Left renal pelvis (tissue), 4 donors: Measurements from ENCODE around the gene DNAAF3. TPM values are rescaled to one million over a fixed set of nuclear protein-coding genes. Genes with fewer than 3 reads are reported as not detected.
A peak's percentile ranks its signal among the peaks of the same experiment; 100 is the strongest.
"Not testable (repeated sequence)": the region's sequence is repeated elsewhere in the genome, so short reads cannot be mapped to it uniquely, and the experiment has no call there.

ENCODE experiments used
- DNase-seq, 4 donors: peaks; one replicate each; pipeline ENCODE4 v3.0.0-alpha.2; 2013; ENCODE audit warnings: low read depth in 4 of 4, low spot score in 3 of 4
- polyA plus RNA-seq, 4 donors: library from polyadenylated mRNA; unstranded; fragments of 120-200 nt; gene quantifications; one replicate each; pipeline ENCODE4 v1.2.1, GENCODE V29; 2013; ENCODE audit not compliant: insufficient read length in 4 of 4

Gene DNAAF3
- polyA plus RNA-seq = 10 to 100 TPM in 1 of 4 donors, 1 to 10 TPM in 3; 2.0 to 10.4 (median 7.7) TPM

DNA sequence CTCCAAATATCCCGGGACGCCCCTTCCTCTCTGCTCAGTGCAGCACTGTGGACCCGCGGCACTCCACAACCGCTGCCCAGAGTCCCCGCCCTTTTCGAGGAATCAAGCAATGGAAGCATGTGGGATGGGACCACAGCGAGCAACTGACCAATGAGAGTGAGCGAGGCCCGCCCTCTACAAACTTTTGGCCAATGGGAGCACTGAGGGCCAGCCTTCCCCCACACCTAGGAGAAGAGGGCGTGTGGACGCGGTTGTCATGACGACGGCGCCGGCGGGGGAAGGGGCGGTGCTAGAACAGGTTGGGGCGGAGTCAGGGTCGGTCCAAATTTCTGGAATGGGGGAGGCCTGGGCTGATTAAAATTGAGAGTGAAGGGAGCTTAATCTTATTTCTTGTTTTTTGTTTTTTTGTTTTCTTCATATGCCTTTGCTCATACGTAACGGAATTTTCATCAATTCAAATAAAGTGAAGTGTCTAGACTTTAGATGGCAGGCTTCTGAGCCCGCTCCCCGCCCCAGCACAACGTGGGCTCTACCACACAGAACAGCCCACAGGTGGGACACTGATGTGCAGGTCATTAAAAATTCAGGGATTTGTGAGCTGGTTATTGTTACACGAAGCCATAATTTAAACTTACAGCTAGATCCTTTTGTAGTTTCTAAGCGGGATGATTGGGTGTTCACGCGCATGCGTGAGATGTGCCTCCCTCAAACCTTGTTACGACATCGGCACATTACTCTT, at the start of gene DNAAF3:
TSS of gene DNAAF3 (minus strand) at position 84 of the 739 bp plus-strand sequence. CDS start 200 bp downstream, outside the sequence.
- DNase-seq = peak; percentile 81 to 95 (median 88)

DNA sequence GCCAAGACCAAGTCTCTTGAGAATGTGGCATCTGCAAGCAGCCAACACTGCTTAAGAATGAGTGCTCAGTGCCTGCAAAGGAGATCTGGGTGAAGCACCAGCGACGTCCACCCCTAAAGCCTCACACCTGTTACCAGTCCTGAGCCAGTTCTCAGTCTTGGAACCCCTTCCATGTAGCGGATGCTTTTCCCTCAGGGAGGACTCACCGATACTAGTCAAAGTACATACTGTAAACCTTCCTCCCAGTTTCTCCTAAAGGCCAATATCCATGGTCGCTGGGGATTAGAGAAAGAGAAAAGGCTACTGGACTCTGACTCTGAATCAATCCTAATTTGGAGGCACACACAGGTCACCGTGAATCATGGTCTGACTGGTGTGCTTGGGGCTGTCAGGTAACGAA, 47.1 kb upstream of the DNAAF3 start:
- no peak for DNase-seq

DNA sequence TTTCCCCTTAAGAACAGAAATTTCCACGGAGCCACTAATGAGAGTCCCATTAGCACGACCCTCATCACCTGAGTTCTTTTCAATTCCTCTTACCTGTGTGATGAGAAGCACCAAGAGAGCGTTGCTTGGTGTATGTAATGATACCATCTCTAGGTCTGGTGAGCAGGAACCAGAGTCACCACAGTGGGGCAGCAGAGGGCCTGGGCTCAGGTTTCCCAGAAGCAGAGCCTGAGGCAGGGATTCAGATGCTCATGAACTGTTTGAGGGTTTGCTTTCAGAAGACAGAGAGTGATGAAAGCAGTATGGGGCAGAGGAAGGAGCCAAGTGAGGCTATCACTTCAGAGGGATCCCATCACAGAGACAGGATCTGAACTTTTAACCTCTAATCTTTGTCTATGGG, 46.0 kb upstream of the DNAAF3 start:
- DNase-seq = no peak

DNA sequence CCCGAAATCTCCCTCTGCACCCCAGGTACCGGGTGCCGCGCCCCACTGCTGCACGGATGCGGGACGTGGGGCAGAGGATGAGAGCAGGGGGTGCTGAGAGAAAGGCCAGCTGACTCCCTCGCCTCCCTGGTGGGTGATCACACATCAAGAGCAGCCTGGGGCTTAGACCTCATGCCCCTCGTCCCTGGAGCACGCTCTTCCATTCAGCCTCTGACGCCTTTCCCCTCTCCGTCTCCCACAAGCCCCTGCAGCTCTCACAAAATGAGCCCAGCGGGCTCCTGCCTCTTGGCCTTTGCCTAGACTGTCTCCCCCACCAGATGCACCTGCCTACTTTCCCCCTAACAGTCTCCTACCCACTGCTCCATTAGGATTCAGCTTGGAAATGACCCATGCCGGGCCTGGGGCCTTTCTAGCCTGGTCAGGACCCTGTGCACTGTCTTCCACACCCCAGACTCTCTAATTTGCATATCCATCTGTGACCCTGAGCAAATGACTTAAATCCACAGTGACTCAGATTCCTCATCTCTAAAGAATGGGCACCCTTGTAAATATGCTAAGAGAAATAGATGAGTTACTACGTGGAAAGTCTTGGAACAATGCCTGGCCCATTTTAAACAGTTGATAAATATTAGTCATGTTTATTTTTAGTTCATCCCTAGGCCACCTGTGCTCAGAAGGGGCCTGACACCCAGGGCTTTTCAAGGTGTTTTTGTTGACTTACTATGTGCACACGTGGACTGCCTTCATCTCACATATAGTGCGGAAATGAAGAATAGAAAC, 43.5 kb upstream of the DNAAF3 start:
- no peak for DNase-seq

DNA sequence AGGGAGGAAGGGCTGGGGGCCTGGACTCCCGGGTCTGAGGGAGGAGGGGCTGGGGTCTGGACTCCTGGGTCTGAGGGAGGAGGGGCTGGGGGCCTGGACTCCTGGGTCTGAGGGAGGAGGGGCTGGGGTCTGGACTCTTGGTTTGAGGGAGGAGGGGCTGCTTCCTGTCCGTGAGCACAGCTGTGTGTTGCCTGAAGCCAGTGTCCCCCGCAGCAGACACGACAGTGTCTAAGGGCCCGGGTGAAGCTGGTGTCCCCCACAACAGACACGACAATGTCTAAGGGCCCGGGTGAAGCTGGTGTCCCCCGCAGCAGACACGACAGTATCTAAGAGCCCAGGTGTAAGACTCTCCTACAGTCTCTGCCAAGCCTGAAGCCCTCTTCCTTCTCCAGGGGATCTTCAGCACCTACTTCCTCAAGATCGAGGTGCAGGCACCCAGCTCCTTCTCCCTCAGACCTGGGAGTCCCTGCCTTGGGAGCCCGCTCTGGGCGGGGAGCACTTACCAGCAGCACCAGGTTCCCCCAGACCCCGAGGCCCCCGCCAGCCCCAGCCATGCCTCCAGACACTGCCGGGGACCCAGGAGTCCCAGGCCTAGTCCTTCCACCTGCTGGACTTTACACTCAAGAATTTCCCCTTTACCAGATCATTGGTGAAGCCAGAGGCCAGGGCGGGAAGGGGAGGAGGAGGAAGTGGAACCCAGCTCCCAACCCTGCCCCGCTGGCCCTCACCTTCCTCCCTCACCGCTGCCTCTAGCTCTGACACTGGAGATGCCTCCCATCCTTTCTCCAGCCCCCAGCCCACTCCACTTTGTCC, 42.7 kb upstream of the DNAAF3 start, which contains the start of gene PTPRH:
TSS of gene PTPRH (minus strand) at position 622 of the 813 bp plus-strand sequence. CDS start at position 554, 68 bp downstream.
- DNase-seq = no peak

DNA sequence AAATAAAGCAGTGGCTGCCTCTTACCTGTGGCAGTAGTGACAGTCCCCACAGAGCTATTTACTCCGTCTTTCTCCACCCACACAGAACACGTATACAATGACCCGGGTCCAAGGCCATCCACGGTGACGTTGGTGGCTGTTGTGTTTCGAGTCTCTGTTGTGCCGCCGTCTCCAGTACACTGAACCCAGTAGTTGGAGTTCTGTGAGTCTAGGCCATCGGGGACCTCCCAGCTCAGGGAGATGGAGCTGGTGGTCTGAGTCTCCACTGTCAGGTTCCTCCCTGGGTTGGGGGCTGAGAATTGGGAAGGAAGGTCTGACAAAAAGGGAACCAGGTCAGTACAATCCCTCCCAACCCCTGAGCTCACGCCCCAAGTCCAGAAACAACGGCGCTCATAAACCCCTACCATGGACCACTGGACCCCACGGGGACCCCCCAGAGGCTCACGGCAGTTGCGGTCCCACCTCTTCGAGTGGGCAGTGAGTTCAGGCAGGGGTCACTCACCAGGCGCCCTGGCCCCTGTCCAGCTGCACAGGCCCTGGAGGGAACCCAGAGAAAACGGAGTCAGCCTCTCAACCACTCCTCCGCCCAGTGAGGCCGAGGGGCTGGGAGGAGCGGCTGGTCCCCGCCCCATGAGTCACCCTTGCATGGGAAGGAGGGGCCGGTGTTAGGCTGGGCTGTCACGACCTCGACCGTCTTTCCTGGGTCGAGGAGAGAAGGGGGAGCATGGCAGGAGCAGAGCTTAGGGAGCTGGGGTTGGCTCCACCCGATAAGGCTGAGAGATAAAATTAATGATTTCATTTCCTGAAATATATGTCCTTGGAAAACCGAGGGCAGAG, 40.5 kb upstream of the DNAAF3 start:
- DNase-seq = peak in 2 of 4 donors; percentile 8 to 29

DNA sequence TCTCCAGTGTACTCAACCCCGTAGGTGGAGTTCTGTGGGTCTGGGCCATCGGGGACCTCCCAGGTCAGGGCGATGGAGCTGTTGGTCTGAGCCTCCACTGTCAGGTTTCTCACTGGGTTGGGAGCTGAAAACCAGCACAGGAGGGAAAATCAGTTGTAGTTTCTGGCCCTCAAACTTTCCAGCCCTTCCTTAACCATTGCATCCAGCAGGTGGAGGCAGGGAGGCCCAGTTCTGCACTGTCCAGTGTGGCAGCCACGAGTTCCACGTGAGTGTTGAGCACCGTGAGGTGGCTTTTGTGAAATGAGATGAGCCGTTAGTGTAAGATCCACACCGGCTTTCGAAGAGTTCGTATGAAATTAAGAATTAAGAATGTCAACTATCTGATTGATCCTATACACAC, 35.8 kb upstream of the DNAAF3 start:
- DNase-seq = not testable (repeated sequence)

DNA sequence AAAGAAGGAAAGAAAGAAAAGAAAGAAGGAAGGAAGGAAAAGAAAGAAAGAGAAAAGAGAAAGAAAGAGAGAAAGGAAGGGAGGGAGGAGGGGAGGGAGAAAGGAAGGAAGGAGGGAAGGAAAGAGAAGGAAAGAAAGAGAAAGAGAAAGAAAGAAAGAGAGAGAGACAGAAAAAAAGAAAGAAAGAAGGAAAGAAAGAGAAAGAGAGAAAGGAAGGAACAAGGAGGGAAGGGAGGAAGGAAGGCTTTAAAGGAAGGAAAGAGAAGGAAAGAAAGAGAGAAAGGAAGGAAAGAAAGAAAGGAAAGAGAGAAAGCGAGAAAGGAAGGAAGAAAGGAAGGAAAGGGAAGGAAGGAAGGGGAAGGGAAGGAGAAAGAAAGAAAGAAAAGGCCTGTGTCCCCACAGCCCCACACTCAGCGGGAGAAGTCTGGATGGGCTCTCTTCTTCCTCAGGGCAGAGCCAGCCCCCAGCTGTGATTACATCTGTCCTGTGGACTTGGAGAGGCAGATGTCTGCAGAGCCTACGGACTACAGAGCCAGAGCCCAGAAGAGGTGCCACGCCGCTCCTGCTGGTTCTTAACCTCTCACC, 33.3 kb upstream of the DNAAF3 start:
- no peak for DNase-seq

DNA sequence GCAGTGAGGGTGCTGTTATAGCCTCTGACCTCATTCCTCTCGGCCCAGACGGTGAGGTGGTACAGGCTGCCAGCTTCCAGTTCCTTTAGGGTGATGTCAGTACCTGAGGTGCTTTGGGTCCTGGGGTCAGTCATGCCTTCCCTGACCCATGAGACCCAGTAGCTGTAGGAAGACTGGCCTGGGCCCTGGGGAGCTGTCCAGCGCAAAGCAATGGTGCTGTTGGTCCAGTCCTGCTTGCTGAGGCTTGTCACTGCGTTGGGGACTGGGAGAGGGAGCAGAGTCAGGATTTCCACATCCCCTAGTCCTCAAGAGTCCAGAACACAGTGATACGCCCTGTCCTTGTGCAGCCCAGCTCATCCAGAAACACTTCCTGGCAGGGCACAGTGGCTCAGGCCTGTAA, 32.2 kb upstream of the DNAAF3 start:
- DNase-seq = no peak

DNA sequence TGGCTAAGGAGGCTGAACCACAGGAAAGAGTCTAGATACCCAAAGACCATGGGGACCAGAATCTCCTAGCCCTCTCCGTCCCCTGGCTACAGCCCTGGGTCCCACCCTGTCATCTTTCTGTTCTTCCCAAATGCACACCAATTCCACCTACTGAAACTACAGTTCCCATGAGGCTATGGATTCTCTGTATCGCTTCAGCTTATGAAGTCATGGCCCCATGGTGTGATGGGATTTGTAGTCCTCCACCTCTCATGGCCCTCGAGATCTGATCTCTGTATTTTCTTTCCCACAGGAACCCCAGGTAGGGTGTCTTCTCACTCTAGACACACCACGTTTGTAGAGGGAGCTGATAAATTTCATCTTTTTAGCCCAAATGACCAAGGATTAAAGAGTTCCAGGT, 31.1 kb upstream of the DNAAF3 start:
- no peak for DNase-seq

DNA sequence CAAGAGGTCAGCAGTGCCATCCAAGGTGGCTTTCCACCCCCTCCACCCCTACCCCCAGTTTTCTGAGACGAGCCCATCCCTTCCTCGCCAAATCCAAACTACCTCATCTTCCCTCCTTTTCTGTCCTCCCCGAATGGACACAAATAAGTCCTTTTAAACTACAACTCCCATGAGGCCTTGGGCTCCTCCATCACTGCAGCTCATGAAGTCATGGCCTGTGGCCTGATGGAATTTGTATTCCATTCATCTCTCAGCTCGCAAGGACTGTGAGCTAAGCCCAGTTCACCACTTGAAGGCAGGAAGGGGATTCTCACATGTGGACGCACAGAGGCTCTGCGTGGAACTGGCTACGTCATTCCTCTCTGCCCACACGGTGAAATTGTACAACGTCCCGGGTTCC, 30.4 kb upstream of the DNAAF3 start:
- no peak for DNase-seq

DNA sequence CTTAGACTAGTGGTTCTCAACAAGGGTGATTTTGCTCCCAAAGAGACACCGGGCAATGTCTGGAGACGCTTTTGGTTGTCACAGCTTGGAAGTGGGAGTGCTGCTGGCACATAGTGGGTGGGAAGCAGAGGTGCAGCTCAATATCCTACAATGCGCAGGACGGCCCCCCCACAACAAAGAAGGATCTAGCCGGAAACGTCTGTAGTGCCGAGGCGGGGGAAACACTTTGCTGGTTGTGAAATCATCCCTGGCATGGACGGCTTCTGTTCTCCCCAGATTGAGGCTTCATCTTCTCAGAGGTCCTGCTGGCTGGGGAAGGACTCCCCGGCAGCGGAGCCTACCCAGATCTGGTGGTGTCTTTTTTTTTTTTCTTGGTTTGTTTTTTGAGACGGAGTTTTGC, 27.1 kb upstream of the DNAAF3 start:
- DNase-seq = no peak

DNA sequence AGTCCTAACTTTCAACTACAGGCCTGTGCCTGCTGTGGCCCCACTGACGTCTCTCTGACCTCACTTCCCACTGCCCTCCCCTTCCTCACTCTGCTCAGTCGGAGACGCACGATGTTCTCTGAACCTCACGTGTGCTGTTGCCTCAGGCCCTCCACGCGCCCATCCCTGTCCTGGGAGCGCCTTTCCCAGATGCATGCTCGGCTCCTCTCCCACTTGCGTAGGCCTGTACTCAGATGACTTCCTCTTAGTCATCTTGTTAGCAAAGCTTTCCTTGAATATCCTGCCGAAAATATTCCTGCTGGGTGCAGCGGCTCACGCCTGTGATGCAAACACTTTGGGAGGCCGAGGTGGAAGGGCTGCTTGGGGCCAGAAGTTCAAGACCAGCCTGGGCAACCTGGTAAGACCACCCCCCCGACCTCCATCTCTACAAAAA, 23.0 kb upstream of the DNAAF3 start:
- DNase-seq = no peak

DNA sequence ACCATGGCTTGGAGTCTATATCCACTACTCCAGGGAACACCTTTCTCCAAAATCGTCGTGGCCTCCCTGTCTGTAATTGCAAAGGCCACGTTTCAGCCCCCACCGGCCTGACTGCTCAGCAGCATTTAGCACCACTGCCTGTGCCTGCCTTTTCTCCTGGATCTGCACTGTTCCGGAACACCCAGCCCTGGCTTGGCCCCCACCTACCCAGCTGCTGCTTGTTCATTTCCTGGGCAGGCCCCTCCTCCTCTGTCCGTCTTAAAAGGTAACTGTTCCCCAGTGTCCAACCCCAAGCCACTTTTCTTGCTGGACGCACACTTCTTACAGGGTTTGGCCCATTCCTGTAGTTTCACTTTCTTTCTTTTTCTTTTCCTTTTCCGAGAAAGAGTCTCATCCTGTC, 22.2 kb upstream of the DNAAF3 start:
- DNase-seq = no peak

DNA sequence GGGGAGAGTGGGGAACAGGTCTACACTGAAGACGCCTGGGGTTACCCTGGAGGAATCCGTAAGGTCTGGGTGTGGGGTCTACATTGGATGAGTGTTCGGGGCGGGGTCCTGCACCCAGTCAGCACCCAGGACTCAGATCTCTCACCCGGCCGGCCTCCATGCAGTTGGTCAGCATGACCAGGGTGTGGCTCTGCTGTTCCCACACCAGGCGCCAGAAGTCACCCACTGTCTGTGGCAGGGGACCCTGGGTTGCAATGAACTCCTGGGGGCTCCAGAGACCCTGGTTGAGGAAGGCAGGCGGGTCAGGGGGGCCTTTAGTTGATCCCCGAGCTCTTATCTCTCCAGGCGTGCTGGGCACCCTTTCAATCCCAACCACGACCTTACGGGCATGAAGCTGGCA, 19.7 kb upstream of the DNAAF3 start:
- DNase-seq = no peak

DNA sequence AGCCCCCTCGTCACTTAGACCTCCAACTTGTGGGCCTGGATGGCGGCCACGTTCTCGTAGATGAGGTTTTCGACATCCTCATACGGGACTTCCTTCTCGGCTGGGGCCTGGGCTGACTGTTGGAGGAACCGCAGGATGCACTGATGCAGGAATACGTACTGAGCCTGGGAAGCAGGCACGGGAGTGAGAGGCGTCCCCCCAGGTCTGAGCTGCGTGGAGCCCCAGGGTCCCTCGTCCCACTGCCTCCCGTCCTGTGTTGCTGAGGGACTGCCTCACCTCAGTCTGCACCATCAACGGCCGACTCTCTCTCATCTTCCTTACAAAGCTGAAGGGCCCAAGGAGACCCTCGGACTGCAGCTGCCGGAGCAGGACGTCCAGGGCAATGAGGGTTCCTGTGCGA, 15.3 kb upstream of the DNAAF3 start:
- DNase-seq = no peak

DNA sequence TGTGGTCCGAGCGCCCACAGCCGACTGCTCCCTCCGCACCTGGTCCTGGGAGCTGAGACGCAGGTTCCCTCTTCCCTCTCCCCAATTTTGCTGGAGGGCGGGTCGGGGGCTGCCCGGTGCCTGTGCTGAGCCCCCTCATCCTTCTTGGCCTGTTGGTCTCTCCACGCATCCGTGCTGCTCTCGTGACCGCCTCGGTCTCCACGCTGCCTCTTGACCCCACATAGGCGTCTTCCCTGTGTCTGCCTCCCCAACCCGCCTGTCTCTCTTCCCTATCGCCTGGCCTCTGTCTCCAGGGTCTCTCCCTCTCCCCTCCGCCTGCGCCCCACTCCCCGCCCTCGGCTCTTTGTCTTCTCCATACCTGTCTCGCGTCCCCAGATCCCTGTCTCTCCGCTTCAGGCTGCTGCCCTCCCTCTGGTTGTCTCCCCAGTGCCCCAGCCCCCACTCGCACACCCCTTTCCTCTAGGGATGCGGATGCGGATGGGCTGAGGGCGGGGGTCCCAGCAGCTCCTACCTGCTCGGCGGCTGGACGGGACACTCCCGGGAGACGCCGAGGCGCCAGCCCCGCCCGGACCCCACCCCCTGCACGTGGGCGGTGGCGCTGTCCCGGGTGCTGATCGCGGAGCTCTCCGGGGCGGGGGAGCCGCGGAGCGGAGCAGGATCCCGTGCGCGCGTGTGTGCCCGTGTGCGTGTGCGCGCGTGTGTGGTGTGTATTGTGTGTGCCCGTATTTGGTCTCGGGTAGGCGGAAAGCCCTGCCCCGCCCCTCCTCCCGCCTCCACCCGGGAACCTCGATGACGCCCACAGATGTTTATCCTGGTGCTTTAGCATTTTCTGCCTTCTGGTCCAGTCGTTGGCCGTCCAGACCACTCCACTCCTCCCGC, 13.4 kb upstream of the DNAAF3 start, which contains the start of gene SYT5:
TSS of gene SYT5 (minus strand) at position 684 of the 879 bp plus-strand sequence. CDS start 1,248 bp downstream, outside the sequence.
- DNase-seq = no peak

DNA sequence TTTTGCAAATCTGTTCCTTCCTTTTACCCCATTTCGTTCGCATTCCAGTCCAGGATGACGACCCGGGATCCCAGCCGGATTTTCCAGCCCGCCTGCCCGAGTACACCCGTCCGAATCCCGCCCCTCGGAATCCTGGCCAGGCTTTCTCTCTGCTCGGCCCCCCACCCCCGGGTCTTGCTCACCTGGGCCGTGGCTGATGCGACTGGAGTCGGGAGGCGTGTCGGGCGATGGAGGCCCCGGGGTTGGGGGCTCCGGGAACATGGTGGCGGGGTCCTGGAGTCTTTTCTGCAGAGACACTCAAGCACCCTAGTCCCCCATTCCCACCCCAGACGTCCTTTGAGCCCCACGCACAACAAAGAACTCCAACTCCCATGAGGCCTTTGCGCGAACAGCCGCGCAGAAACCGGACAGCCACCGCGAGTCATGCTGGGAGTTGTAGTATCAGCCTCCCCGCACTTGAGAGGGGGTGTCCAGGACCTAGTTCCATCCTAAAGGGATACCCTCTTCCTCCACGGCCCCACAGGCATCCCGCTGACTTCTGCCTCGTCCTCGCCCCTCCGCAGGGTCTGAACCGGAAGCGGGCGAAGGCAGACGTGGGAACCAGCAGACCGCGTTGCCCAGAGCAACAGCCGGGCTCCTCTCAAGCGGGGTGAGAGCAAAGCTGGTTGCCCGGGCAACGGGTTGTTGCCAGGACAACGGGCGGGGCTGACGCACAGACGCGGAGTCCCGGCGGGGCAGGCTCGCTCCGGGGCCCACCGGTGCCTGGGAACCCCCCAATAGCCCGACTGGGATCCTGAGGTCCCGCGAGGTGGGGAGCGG, 12.6 kb upstream of the DNAAF3 start:
- peak in 1 of 4 donors; percentile 52 for DNase-seq
